GM18498 (cell line): ENCODE data around the gene CPT2.

Experiments
- ATAC-seq: cut with Tn5 transposase; IDR thresholded peaks from one replicate; pipeline ENCODE4 v1.9.1; 2021; ENCODE audit warnings: mild to moderate bottlenecking, moderate library complexity; ENCODE audit not compliant: unreplicated experiment

The CPT2 gene

DNA sequence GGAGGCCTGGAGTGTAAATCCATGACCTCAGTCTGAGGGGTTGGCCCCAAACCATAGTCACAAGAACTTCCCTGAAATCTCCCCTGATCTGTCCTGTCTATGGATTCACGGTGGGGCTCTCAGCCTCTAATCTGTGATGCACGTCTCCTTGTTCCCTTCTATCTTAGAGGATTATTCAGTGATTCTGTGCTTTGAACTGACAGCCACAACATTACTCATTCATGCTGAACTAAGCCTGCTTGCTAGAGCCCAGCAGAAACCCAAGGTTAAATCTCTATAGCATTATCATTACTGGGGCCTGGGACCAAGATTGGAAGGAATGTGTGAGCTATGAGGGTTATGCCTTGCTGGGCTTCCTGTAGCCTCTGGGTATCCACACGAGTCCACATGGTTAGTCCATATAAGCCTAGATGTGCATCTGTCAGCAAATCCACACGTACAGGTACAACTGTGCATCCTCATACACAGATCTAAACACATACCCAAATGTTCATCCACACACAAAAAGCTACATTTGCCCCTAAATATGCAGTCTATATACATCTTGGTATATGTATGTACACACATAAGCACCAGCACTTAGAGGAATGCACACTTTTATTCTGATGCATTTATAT lies 64.1 kb downstream of the CPT2 start:
- no peak for ATAC-seq

GRCh38 chr1:53262000-53262399 lies 65.4 kb downstream of the CPT2 start:
- no peak for ATAC-seq
